Measurements from ENCODE around the gene USP3. TPM values are rescaled to one million over a fixed set of nuclear protein-coding genes. Genes with fewer than 3 reads are reported as not detected.

The USP3 gene
- total RNA-seq, 1 donor from 2014 or later = 64.2 TPM

DNA sequence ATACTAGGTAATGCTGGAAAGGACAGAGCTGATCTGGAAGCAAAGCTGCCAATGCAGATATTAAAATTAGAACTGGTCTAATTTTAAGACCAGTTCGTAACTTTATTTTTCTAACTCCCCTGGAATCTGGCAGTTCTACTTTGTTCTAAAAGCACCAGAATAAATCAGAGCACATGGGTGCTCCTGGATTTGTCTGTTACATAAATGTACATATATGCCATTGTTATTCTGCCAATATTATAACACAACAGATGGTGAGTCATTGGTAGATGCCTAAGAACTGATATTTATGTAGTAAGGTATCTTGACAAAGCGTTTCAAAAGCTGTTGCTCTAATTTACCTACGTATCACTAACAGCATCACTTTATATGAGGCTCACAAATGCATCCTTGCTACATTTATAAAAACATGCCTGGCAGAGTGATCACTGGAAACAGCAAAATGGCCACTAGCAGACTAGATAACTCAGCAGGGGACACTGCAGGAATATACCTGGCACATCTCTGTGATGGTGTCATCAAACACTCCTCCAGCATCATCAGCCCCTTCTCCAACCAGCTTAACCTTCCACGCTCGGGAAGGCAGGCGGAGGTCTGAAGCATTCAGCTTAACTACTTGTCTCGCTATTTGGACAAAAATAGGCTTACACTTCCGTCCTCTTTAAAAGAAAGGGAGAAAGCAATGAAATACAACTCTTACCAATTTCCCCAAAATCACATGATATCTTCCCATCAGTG, 119.0 kb downstream of the USP3 start:
- Histone ChIP-seq H2AFZ (replicated peaks) (no peak overlapping the region), H3K36me3 (peaks cover 7% of the 10 kb centered on the region), H3K4me1 (no peaks in the 10 kb centered on the region), H3K27ac (no peak overlapping the region), H3K4me3 (no peak overlapping the region), H3K4me2 (no peak overlapping the region), H3K27me3 (no peaks in the 10 kb centered on the region), H3F3A (ENCODE audit: low read depth) (no peaks in the 10 kb centered on the region), H3K9me3 (ENCODE audit: low read depth) (no peaks in the 10 kb centered on the region), H3K9ac (no peak overlapping the region), H4K20me1 (ENCODE audit: low read depth) (no peaks in the 10 kb centered on the region), H3K79me2 (ENCODE audit: low read depth) (no peaks in the 10 kb centered on the region)
- H3K9me3 Mint-ChIP-seq = peaks cover 10% of the 10 kb centered on the region
- DNase-seq (ENCODE audit: low spot score) = no peak
- H3K4me1 Mint-ChIP-seq = no peaks in the 10 kb centered on the region
- H3K27ac Mint-ChIP-seq = no peak overlapping the region
- peaks cover 37% of the 10 kb centered on the region for H3K36me3 Mint-ChIP-seq
- no peak overlapping the region for H3K4me3 Mint-ChIP-seq
- TF ChIP-seq EZH2 (IDR thresholded peaks at IDR 0.05) (no peak), EZH2phosphoT487 (IDR thresholded peaks at IDR 0.05) (no peak)
- TF ChIP-seq, protein P1, sequence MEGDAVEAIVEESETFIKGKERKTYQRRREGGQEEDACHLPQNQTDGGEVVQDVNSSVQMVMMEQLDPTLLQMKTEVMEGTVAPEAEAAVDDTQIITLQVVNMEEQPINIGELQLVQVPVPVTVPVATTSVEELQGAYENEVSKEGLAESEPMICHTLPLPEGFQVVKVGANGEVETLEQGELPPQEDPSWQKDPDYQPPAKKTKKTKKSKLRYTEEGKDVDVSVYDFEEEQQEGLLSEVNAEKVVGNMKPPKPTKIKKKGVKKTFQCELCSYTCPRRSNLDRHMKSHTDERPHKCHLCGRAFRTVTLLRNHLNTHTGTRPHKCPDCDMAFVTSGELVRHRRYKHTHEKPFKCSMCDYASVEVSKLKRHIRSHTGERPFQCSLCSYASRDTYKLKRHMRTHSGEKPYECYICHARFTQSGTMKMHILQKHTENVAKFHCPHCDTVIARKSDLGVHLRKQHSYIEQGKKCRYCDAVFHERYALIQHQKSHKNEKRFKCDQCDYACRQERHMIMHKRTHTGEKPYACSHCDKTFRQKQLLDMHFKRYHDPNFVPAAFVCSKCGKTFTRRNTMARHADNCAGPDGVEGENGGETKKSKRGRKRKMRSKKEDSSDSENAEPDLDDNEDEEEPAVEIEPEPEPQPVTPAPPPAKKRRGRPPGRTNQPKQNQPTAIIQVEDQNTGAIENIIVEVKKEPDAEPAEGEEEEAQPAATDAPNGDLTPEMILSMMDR (IDR thresholded peaks at IDR 0.05) = no peak
- no peaks in the 10 kb centered on the region for H3K27me3 Mint-ChIP-seq (ENCODE audit: insufficient read depth, low read depth)

DNA sequence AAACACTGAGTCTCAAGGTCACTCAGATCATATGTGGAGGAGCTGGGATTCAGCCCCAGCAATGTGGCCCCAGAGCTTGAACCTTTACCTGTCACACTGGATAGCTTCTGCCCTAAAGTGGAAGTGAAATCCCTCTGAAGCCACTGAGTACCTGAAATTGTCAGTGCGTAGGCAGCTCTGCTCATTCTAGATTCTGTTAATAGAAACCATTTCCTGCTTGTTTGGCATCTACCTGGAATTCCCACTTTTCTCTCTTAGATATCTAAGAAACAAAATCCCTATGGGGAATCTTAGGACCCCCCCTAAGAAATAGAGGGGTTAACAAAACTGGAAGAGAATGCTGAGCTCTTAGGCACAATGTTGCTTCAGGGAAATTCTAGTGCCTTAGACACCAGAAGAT, 122.6 kb downstream of the USP3 start:
- DNase-seq (ENCODE audit: low spot score) = no peak
- Mint-ChIP-seq H3K27ac (no peak overlapping the region), H3K36me3 (peaks cover 28% of the 10 kb centered on the region), H3K27me3 (ENCODE audit: insufficient read depth, low read depth) (no peaks in the 10 kb centered on the region), H3K4me1 (no peaks in the 10 kb centered on the region), H3K4me3 (no peak overlapping the region), H3K9me3 (no peaks in the 10 kb centered on the region)
- Histone ChIP-seq H3K27ac (no peak overlapping the region), H3K4me3 (no peak overlapping the region), H3K36me3 (peaks cover 5% of the 10 kb centered on the region), H4K20me1 (ENCODE audit: low read depth) (no peaks in the 10 kb centered on the region), H3K4me1 (no peaks in the 10 kb centered on the region), H3F3A (ENCODE audit: low read depth) (no peaks in the 10 kb centered on the region), H3K79me2 (ENCODE audit: low read depth) (no peaks in the 10 kb centered on the region), H3K9ac (no peak overlapping the region), H3K9me3 (ENCODE audit: low read depth) (no peaks in the 10 kb centered on the region), H2AFZ (replicated peaks) (no peak overlapping the region), H3K4me2 (no peak overlapping the region), H3K27me3 (no peaks in the 10 kb centered on the region)
- TF ChIP-seq EZH2phosphoT487 (IDR thresholded peaks at IDR 0.05) (no peak), EZH2 (IDR thresholded peaks at IDR 0.05) (no peak)
- TF ChIP-seq, protein P1 (IDR thresholded peaks at IDR 0.05) = no peak

DNA sequence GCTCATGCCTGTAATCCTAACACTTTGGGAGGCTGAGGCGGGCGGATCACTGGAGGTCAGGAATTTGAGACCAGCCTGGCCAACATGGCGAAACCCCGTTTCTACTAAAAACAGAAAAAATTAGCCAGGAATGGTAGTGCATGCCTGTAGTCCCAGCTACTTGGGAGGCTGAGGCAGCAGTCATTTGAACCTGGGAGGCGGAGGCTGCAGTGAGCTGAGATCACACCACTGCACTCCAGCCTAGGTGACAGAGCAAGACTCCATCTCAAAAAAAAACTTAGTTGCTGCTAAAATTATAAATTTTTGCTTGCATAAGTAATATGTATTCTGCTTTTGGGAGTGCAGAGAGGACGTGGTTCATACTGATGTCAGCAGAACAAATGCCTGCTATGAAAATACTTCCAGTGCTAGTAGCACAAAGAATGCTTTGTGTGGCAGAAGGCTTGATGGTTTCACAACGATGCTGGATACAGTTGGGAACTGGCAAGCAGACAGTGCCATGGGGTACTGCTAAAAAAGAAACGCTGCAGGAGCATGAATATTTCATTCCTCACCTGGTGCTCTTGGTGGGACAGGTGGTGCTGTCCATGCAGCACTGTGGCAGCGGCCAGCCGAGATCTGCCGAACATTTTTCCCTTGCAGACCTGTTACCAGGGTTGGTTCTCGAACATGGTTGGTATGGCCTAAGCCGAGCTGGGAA, 123.9 kb downstream of the USP3 start:
- H3K27ac Mint-ChIP-seq = no peak overlapping the region
- TF ChIP-seq EZH2 (IDR thresholded peaks at IDR 0.05) = no peak
- TF ChIP-seq, protein P1 (IDR thresholded peaks at IDR 0.05) = no peak
- TF ChIP-seq EZH2phosphoT487 (IDR thresholded peaks at IDR 0.05) = no peak
- no peak overlapping the region for H3K27ac ChIP-seq
- peaks cover 28% of the 10 kb centered on the region for H3K36me3 Mint-ChIP-seq
- no peak overlapping the region for H3K4me3 Mint-ChIP-seq
- DNase-seq (ENCODE audit: low spot score) = no peak
- H3K27me3 Mint-ChIP-seq (ENCODE audit: insufficient read depth, low read depth) = no peaks in the 10 kb centered on the region
- H3K9me3 Mint-ChIP-seq = no peaks in the 10 kb centered on the region
- H3K4me2 ChIP-seq = no peak overlapping the region
- H3K4me1 ChIP-seq = no peaks in the 10 kb centered on the region
- H3K27me3 ChIP-seq = no peaks in the 10 kb centered on the region
- no peak overlapping the region for H3K4me3 ChIP-seq
- H4K20me1 ChIP-seq (ENCODE audit: low read depth) = no peaks in the 10 kb centered on the region
- H2AFZ ChIP-seq (replicated peaks) = no peak overlapping the region
- no peaks in the 10 kb centered on the region for H3K79me2 ChIP-seq (ENCODE audit: low read depth)
- H3F3A ChIP-seq (ENCODE audit: low read depth) = no peaks in the 10 kb centered on the region
- no peaks in the 10 kb centered on the region for H3K36me3 ChIP-seq
- no peaks in the 10 kb centered on the region for H3K4me1 Mint-ChIP-seq
- no peaks in the 10 kb centered on the region for H3K9me3 ChIP-seq (ENCODE audit: low read depth)
- H3K9ac ChIP-seq = no peak overlapping the region
